HCT116 (cell line): ENCODE results near the gene SH3PXD2A. TPM values are rescaled to one million over a fixed set of nuclear protein-coding genes. Genes with fewer than 3 reads are reported as not detected.

Source experiments
- ATAC-seq: fragments of 200-7000 bp; cut with Tn5 transposase; 2 replicates; pipeline ENCODE4 v1.9.1; 2020; ENCODE audit warnings: mild to moderate bottlenecking, moderate library complexity
- BruUV-seq: library from RNA; stranded (reverse); fragments of 400-500 nt; replicated peaks from 2 replicates; lab custom pipeline; 2021; lab: Mats Ljungman, UMichigan
- CTCF ChIA-PET: fragments of 300-600 bp; sonication (Branson Sonifier 250); formaldehyde crosslinking; loops from one replicate; lab custom pipeline; 2021; ENCODE audit warnings: antibody characterized with exemption; lab: Charles Lee
- POLR2A ChIA-PET: fragments of 300-600, 350-600 bp; sonication (Branson Sonifier 250); formaldehyde crosslinking; loops from one replicate; lab custom pipeline; 2021; ENCODE audit warnings: antibody characterized with exemption; lab: Charles Lee
- RAD21 ChIA-PET, 2 experiments: fragments of 300-600 bp; sonication (Branson Sonifier 250); formaldehyde crosslinking; loops; one replicate each; lab custom pipeline; 2023; ENCODE audit warnings: low total read pairs in 2 of 2; ENCODE audit not compliant: uncharacterized antibody in 2 of 2, unreplicated experiment in 2 of 2, low non-redundant PET in 1 of 2; lab: Charles Lee
- DNase-seq: peaks from one replicate; pipeline ENCODE4 v3.0.0-alpha.2; 2010; ENCODE audit warnings: low read depth, low spot score
- H2AFZ ChIP-seq: fragments of 200-600 bp; shearing (Covaris generic), sonication (generic); 2 replicates; pipeline ENCODE4 v1.6.1; 2017; ENCODE audit warnings: low read depth, mixed run types, mixed read lengths, antibody characterized with exemption, low read length; ENCODE audit not compliant: poor library complexity, severe bottlenecking
- H3K27ac ChIP-seq: 2 replicates; pipeline ENCODE4 v1.5.1; 2012; ENCODE audit warnings: low read depth, low read length
- H3K27me3 ChIP-seq: fragments of 200-600 bp; sonication (generic); 2 replicates; pipeline ENCODE4 v1.6.1; 2016; ENCODE audit warnings: mixed run types, low read length, mixed read lengths; ENCODE audit not compliant: insufficient read depth
- H3K36me3 ChIP-seq, 2 experiments: fragments of 200-500 bp in 1 of 2; fragments of 200-600 bp in 1 of 2; sonication (Bioruptor generic) in 1 of 2; sonication (generic) in 1 of 2; 2 replicates each; pipeline versions ENCODE4 v1.5.1 to v1.6.1; 2014 to 2016; ENCODE audit warnings: low read length in 2 of 2, inconsistent platforms in 1 of 2, mixed read lengths in 1 of 2, mixed run types in 1 of 2; ENCODE audit not compliant: insufficient read depth in 2 of 2, control insufficient read depth in 1 of 2
- H3K4me1 ChIP-seq, 2 experiments: fragments of 200-600 bp in 1 of 2; sonication (generic) in 1 of 2; 2 replicates each; pipeline versions ENCODE4 v1.5.1 to v1.6.1; 2012 to 2017; ENCODE audit warnings: low read length in 2 of 2, inconsistent platforms in 1 of 2, mild to moderate bottlenecking in 1 of 2, mixed read lengths in 1 of 2, mixed run types in 1 of 2, moderate library complexity in 1 of 2; ENCODE audit not compliant: insufficient read depth in 2 of 2, control insufficient read depth in 1 of 2
- H3K4me2 ChIP-seq: fragments of 200-600 bp; sonication (generic); 2 replicates; pipeline ENCODE4 v1.6.1; 2017; ENCODE audit warnings: mixed run types, low read length, mixed read lengths
- H3K4me3 ChIP-seq, 2 experiments: fragments of 200-600 bp in 1 of 2; sonication (generic) in 1 of 2; replicated peaks in 1 of 2; 2 replicates each; pipeline ENCODE4 v1.5.1; 2011 to 2016; ENCODE audit warnings: low read length in 2 of 2, control low read depth in 1 of 2, low read depth in 1 of 2, mild to moderate bottlenecking in 1 of 2, mixed read lengths in 1 of 2, mixed run types in 1 of 2
- H3K79me2 ChIP-seq: fragments of 200-600 bp; sonication (generic); 2 replicates; pipeline ENCODE4 v1.6.1; 2017; ENCODE audit warnings: mild to moderate bottlenecking, mixed run types, low read length, moderate library complexity, mixed read lengths; ENCODE audit not compliant: insufficient read depth
- H3K9ac ChIP-seq: fragments of 200-600 bp; sonication (generic); 2 replicates; pipeline ENCODE4 v1.6.1; 2016; ENCODE audit warnings: low read length, mixed read lengths
- H3K9me2 ChIP-seq: fragments of 200-600 bp; sonication (generic), shearing (Covaris generic); 2 replicates; pipeline ENCODE4 v1.6.1; 2017; ENCODE audit warnings: mixed run types, mild to moderate bottlenecking, moderate library complexity; ENCODE audit not compliant: insufficient read depth
- H3K9me3 ChIP-seq, 2 experiments: fragments of 200-500 bp in 1 of 2; fragments of 200-600 bp in 1 of 2; sonication (Bioruptor generic) in 1 of 2; sonication (generic) in 1 of 2; 2 replicates each; pipeline ENCODE4 v1.6.1; 2014 to 2017; ENCODE audit warnings: low read length in 2 of 2, mixed read lengths in 2 of 2, inconsistent platforms in 1 of 2, low read depth in 1 of 2, mild to moderate bottlenecking in 1 of 2, mixed run types in 1 of 2, moderate library complexity in 1 of 2; ENCODE audit not compliant: control insufficient read depth in 1 of 2, insufficient read depth in 1 of 2
- H4K20me1 ChIP-seq: fragments of 200-600 bp; sonication (generic), shearing (Covaris generic); 2 replicates; pipeline ENCODE4 v1.6.1; 2017; ENCODE audit warnings: mixed run types, mild to moderate bottlenecking, moderate library complexity; ENCODE audit not compliant: insufficient read depth
- CBX3 ChIP-seq: IDR thresholded peaks from 2 replicates; pipeline ENCODE4 v1.6.1; 2012; ENCODE audit warnings: low read depth
- EGR1 ChIP-seq: IDR thresholded peaks from 2 replicates; pipeline ENCODE4 v1.6.1; 2012; ENCODE audit warnings: low read depth
- ELF1 ChIP-seq: IDR thresholded peaks from 2 replicates; pipeline ENCODE4 v1.6.1; 2012; ENCODE audit warnings: low read depth, borderline replicate concordance
- EZH2 ChIP-seq: fragments of 200-600 bp; sonication (generic); IDR thresholded peaks from 2 replicates; pipeline ENCODE4 v1.6.1; 2017; ENCODE audit warnings: antibody characterized with exemption, mixed run types
- EZH2phosphoT487 ChIP-seq: fragments of 200-600 bp; IDR thresholded peaks from 2 replicates; pipeline ENCODE4 v1.6.1; 2018; ENCODE audit warnings: antibody characterized with exemption, borderline replicate concordance
- FOSL1 ChIP-seq: IDR thresholded peaks from 2 replicates; pipeline ENCODE4 v1.6.1; 2012; ENCODE audit warnings: low read depth
- JUND ChIP-seq: IDR thresholded peaks from 2 replicates; pipeline ENCODE4 v1.6.1; 2012
- SP1 ChIP-seq: IDR thresholded peaks from 2 replicates; pipeline ENCODE4 v1.6.1; 2012; ENCODE audit warnings: low read depth
- TCF7L2 ChIP-seq: IDR thresholded peaks from 2 replicates; pipeline ENCODE4 v1.7.0; 2011; ENCODE audit warnings: borderline replicate concordance, inconsistent platforms; ENCODE audit not compliant: insufficient read depth, insufficient read length; ENCODE audit errors: extremely low read depth
- YY1 ChIP-seq: IDR thresholded peaks from 2 replicates; pipeline ENCODE4 v1.6.1; 2011; ENCODE audit warnings: low read length, low read depth, moderate library complexity, mild to moderate bottlenecking; ENCODE audit not compliant: insufficient replicate concordance; ENCODE audit errors: extremely low read depth
- ZFX ChIP-seq: fragments of 450-650 bp; IDR thresholded peaks from 2 replicates; pipeline ENCODE4 v1.6.1; 2017
- intact Hi-C: fragments of 100-400 bp; cut with micrococcal nuclease; formaldehyde crosslinking; loops from 2 replicates; pipeline ENCODE4 v1.10.0; 2022
- total RNA-seq: library from RNA; stranded (reverse); gene quantifications from one replicate; pipeline ENCODE4 v1.2.1, GENCODE V29; 2021; ENCODE audit not compliant: unreplicated experiment
- TF ChIP-seq, protein P1 (sequence below), 3 experiments: fragments of 200-600 bp in 1 of 3; sonication (generic) in 1 of 3; IDR thresholded peaks in 2 of 3; conservative IDR thresholded peaks in 1 of 3; 2 replicates each; pipeline ENCODE4 v1.5.1; 2012 to 2017; ENCODE audit warnings: low read depth in 2 of 3, low read length in 2 of 3, antibody characterized with exemption in 1 of 3, borderline replicate concordance in 1 of 3, control low read depth in 1 of 3, mild to moderate bottlenecking in 1 of 3, mixed read lengths in 1 of 3, mixed run types in 1 of 3, moderate library complexity in 1 of 3; ENCODE audit not compliant: insufficient read depth in 1 of 3
- TF ChIP-seq, protein P2 (sequence below): IDR thresholded peaks from 2 replicates; pipeline ENCODE4 v1.6.1; 2012; ENCODE audit warnings: low read depth
- TF ChIP-seq, protein P3 (sequence below): IDR thresholded peaks from 2 replicates; pipeline ENCODE4 v1.6.1; 2012

SH3PXD2A gene
- total RNA-seq, 1 experiment from 2014 or later: 8.7 TPM

DNA sequence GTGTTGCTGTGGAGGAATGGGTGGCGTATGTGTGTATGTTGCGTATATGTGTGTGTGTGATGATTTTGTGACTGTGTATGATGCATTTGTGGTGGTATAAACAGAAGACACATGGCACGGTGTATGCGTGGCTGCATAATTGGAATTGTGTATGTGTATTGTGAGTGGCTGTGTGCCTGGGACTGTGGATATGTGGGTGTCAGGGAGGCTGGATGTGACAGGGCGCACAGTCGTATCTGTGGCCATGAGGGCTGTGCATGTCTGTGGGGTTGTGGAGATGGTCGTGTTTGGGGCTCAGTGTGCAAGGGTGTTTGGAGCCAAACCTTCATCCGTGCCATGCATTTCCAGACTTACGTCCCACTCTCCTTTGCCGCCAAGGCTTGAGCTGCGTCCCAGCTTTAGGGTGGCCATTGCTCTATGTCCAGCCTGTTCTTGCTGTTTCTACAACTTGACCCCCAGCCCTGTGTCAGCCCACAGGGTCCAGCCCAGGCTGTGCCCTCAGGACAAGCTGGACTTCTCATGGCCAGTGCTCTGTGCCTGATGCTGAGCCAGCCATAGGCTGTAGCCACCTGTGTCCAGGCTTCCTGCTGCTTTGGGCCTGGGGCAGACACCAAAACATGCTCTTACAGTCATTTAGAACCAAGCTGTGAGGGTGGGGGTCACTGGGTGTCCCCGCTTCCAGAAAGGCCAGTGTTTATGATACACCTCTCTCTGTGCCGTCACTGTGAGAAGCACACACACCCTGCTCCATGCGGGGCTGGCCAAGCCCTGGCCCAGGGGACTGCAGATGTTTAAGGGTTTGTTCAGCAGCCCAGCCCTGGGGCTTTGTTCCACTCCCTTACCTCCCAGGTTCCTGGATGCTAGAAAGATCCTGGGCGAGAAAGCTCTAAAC lies 234.2 kb downstream of the SH3PXD2A start:
- H3K36me3 ChIP-seq: no peaks in the 10 kb centered on the region
- H2AFZ ChIP-seq: no peak overlapping the region
- intact Hi-C loops: no loop called here
- H3K79me2 ChIP-seq: no peaks in the 10 kb centered on the region
- BruUV-seq: no TSS peak
- H3K9ac ChIP-seq: no peak overlapping the region
- H3K9me2 ChIP-seq: no peaks in the 10 kb centered on the region
- ATAC-seq: no peak
- POLR2A ChIA-PET: no interaction called here
- H3K27me3 ChIP-seq: no peaks in the 10 kb centered on the region
- RAD21 ChIA-PET: no interaction called here
- no peak for TF ChIP-seq JUND
- TF ChIP-seq EZH2: no peak
- no peak for TF ChIP-seq EGR1
- TF ChIP-seq FOSL1: no peak
- TF ChIP-seq, all 23 proteins: peak for 0
- Histone ChIP-seq H3K4me3 (no peak overlapping the region), H3K4me1 (no peaks in the 10 kb centered on the region), H3K27ac (no peak overlapping the region), H3K9me3 (no peaks in the 10 kb centered on the region), H4K20me1 (no peaks in the 10 kb centered on the region), H3K4me2 (no peak overlapping the region)
- CTCF ChIA-PET: no interaction called here
- DNase-seq: no peak

DNA sequence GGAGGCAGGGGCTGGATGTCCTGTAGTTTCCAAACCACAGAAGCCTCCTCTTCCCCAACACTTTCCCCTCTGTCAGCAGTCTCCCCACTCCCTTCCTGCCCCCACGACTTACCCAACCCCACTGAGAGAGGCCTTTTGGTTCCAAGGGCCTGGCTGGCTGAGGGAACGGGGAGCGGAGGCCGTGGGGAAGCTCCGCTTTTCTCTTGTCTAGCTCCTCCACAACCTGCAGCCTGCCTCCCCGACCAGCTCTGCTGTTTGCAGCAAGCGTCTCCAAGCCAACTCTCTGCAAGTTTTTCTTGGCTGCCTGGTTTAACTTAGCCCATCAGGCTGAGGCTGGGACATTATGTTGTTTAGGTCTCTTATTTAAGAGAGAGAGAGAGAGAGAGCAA lies 235.0 kb downstream of the SH3PXD2A start:
- ATAC-seq: no peak
- TF ChIP-seq CBX3 (no peak), EGR1 (no peak), SP1 (no peak), EZH2 (no peak), ELF1 (no peak), JUND (no peak), YY1 (no peak), FOSL1 (no peak), ZFX (no peak), EZH2phosphoT487 (no peak), TCF7L2 (no peak)
- TF ChIP-seq, protein P1, sequence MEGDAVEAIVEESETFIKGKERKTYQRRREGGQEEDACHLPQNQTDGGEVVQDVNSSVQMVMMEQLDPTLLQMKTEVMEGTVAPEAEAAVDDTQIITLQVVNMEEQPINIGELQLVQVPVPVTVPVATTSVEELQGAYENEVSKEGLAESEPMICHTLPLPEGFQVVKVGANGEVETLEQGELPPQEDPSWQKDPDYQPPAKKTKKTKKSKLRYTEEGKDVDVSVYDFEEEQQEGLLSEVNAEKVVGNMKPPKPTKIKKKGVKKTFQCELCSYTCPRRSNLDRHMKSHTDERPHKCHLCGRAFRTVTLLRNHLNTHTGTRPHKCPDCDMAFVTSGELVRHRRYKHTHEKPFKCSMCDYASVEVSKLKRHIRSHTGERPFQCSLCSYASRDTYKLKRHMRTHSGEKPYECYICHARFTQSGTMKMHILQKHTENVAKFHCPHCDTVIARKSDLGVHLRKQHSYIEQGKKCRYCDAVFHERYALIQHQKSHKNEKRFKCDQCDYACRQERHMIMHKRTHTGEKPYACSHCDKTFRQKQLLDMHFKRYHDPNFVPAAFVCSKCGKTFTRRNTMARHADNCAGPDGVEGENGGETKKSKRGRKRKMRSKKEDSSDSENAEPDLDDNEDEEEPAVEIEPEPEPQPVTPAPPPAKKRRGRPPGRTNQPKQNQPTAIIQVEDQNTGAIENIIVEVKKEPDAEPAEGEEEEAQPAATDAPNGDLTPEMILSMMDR (IDR thresholded peaks at IDR 0.05 in 2 of 3, conservative IDR thresholded peaks at IDR 0.05 in 1 of 3; ENCODE audit: borderline replicate concordance in 1 of 3, insufficient read depth in 1 of 3, low read depth in 2 of 3, low read length in 2 of 3): no peak
- TF ChIP-seq, protein P2, sequence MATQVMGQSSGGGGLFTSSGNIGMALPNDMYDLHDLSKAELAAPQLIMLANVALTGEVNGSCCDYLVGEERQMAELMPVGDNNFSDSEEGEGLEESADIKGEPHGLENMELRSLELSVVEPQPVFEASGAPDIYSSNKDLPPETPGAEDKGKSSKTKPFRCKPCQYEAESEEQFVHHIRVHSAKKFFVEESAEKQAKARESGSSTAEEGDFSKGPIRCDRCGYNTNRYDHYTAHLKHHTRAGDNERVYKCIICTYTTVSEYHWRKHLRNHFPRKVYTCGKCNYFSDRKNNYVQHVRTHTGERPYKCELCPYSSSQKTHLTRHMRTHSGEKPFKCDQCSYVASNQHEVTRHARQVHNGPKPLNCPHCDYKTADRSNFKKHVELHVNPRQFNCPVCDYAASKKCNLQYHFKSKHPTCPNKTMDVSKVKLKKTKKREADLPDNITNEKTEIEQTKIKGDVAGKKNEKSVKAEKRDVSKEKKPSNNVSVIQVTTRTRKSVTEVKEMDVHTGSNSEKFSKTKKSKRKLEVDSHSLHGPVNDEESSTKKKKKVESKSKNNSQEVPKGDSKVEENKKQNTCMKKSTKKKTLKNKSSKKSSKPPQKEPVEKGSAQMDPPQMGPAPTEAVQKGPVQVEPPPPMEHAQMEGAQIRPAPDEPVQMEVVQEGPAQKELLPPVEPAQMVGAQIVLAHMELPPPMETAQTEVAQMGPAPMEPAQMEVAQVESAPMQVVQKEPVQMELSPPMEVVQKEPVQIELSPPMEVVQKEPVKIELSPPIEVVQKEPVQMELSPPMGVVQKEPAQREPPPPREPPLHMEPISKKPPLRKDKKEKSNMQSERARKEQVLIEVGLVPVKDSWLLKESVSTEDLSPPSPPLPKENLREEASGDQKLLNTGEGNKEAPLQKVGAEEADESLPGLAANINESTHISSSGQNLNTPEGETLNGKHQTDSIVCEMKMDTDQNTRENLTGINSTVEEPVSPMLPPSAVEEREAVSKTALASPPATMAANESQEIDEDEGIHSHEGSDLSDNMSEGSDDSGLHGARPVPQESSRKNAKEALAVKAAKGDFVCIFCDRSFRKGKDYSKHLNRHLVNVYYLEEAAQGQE: no peak
- TF ChIP-seq, protein P3, sequence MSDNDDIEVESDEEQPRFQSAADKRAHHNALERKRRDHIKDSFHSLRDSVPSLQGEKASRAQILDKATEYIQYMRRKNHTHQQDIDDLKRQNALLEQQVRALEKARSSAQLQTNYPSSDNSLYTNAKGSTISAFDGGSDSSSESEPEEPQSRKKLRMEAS: no peak

More for the DNA sequence above, 235.0 kb downstream of the SH3PXD2A start:
- Histone ChIP-seq H3K9me2 (no peaks in the 10 kb centered on the region), H3K27ac (no peak overlapping the region), H3K4me2 (no peak overlapping the region), H3K9me3 (no peaks in the 10 kb centered on the region), H3K27me3 (no peaks in the 10 kb centered on the region), H3K9ac (no peak overlapping the region), H3K4me1 (no peaks in the 10 kb centered on the region), H3K36me3 (no peaks in the 10 kb centered on the region), H2AFZ (no peak overlapping the region), H4K20me1 (no peaks in the 10 kb centered on the region), H3K4me3 (no peak overlapping the region), H3K79me2 (no peaks in the 10 kb centered on the region)
- ChIA-PET RAD21 (no interaction called here), POLR2A (no interaction called here), CTCF (no interaction called here)
- intact Hi-C loops: no loop called here
- BruUV-seq: no TSS peak
- no peak for DNase-seq
